Subcutaneous adipose tissue (tissue), 4 donors: ENCODE measurements around the gene MIA2. TPM values are rescaled to one million over a fixed set of nuclear protein-coding genes. Genes with fewer than 3 reads are reported as not detected.

Experiments
- CTCF ChIP-seq: fragments of 450-650 bp; IDR thresholded peaks from one replicate; pipeline ENCODE4 v1.5.1; 2016; ENCODE audit warnings: low read depth, mild to moderate bottlenecking, control low read depth, antibody characterized with exemption, moderate library complexity
- total RNA-seq, 4 donors: library from RNA; depleted of rRNA; stranded (reverse); fragments of >200 nt; gene quantifications; one replicate each; pipeline ENCODE4 v1.1.0, GENCODE V29; 2016

MIA2 gene
- total RNA-seq, 4 donors from 2014 or later, result 17.6 to 23.3 (median 19.0) TPM

GRCh38 chr14:39368261-39368959 is 134.7 kb downstream of the MIA2 start:
- TF ChIP-seq CTCF, result no peak

GRCh38 chr14:39369029-39369428 is 135.3 kb downstream of the MIA2 start:
- no peak for TF ChIP-seq CTCF

GRCh38 chr14:39370415-39370814 is 136.7 kb downstream of the MIA2 start:
- no peak for TF ChIP-seq CTCF

DNA sequence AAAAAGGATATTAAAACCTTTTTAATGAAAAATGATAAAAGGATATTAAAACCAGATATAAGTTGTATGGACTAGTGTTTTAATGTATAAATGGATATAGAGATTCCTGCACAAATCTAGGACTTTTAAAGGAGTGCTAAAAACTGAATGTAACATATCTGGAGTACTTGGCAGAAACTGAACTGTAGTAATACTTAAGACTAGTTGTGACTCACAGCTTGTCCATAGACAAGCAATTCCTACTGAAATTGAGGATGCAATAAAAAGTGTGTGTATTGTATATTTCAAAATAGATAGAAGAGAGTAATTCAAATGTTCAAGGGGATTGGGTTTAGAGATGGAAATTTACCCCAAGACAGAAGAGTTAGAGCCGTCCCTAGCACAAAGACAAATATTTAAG is 138.9 kb downstream of the MIA2 start:
- TF ChIP-seq CTCF, result no peak

GRCh38 chr14:39374851-39375250 is 141.1 kb downstream of the MIA2 start:
- no peak for TF ChIP-seq CTCF

GRCh38 chr14:39376667-39377403 is 143.1 kb downstream of the MIA2 start:
- no peak for TF ChIP-seq CTCF

DNA sequence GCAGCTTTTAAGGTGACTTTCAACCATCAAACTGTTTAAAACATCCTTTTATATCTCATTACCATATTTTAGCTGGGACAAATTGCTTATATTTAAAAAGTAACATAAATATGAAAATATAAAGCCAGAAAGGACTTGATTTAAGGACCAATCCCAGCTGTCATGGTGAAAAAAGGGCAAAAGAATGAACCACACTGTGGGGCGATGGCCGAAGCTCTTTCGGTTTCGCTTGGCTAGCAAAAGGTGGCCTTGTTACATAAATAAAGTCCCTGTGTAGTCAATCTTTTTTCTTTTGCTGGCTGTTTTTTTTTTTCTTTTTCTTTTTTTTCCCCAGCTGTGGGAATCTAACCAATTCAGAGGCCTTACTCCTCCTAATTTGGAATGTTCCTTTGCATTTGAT is 147.7 kb downstream of the MIA2 start:
- no peak for TF ChIP-seq CTCF
